ENCODE results near the gene SLC34A2. TPM values are rescaled to one million over a fixed set of nuclear protein-coding genes. Genes with fewer than 3 reads are reported as not detected.

The SLC34A2 gene
- total and polyA plus RNA-seq, 2 experiments from 2014 or later = not detected

DNA sequence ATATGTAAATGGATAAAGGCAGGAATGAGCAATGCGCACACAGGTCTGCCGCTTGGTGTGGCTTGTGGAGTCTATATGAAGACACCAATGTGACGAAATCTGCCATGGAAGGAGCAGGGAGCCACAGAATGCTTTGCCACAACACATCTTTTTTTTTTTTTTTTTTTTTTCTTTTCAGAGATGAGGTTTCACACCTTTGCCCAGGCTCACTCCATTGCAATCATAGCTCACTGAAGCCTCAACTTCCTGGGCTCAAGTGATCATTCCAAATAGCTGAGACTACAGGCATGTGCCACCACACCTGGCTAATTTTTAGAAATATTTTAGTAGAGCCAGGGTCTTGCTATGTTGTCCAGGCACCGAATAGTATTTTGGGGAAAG, 17.4 kb upstream of the SLC34A2 start:
- no peaks in the 10 kb centered on the region for H3K27me3 ChIP-seq (replicated peaks; ENCODE audit: insufficient read depth)
- H3K79me2 ChIP-seq (ENCODE audit: insufficient read depth) = no peaks in the 10 kb centered on the region
- no peaks in the 10 kb centered on the region for H3K36me3 ChIP-seq (ENCODE audit: low read depth)
- TF ChIP-seq EZH2 (IDR thresholded peaks at IDR 0.05; ENCODE audit: insufficient read depth, poor library complexity, severe bottlenecking) = no peak
- TF ChIP-seq EZH2phosphoT487 (IDR thresholded peaks at IDR 0.05; ENCODE audit: insufficient read depth, low read depth) = no peak
- no peaks in the 10 kb centered on the region for H3K4me1 ChIP-seq (ENCODE audit: insufficient read depth)
- no peak overlapping the region for H3K4me2 ChIP-seq (ENCODE audit: unreplicated experiment)
- H3K27ac ChIP-seq = no peak overlapping the region
- H3F3A ChIP-seq (ENCODE audit: insufficient read depth) = no peaks in the 10 kb centered on the region
- in situ Hi-C loops (cut with MboI) = no loop called here
- no peak for DNase-seq
- no peak overlapping the region for H3K9ac ChIP-seq
- H2AFZ ChIP-seq = no peak overlapping the region
- H4K20me1 ChIP-seq (ENCODE audit: insufficient read depth) = no peaks in the 10 kb centered on the region
- H3K9me3 ChIP-seq (ENCODE audit: low read depth) = no peaks in the 10 kb centered on the region
- WGBS, 2 experiments (ENCODE audit: low coverage in 1 of 2, low lambda C conversion rate in 2 of 2, missing lambda C conversion rate in 2 of 2) = 62 to 63% methylated on average over 4 of the region's 4 CpGs
- H3K4me3 ChIP-seq = no peak overlapping the region
- no peaks in the 10 kb centered on the region for H3K9me2 ChIP-seq (ENCODE audit: insufficient read depth)

DNA sequence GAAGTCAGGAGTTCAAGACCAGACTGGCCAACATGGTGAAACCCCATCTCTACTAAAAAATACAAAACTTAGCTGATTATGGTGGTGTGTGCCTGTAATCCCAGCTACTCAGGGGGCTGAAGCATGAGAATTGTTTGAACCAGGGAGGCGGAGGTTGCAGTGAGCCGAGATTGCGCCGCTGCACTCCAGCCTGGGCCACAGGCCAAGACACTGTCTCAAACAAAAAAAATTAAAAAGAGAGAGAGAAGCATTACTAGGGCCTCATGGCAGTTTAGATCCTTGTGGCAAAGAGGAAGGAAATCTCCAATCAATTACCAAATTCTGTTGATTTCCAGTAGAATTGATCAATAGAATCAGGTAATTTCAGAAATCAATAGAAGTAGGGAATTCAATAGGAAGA, 16.8 kb upstream of the SLC34A2 start:
- no peak overlapping the region for H3K27ac ChIP-seq
- no peaks in the 10 kb centered on the region for H3F3A ChIP-seq (ENCODE audit: insufficient read depth)
- H3K4me1 ChIP-seq (ENCODE audit: insufficient read depth) = no peaks in the 10 kb centered on the region
- no peak overlapping the region for H3K4me2 ChIP-seq (ENCODE audit: unreplicated experiment)
- no peaks in the 10 kb centered on the region for H3K79me2 ChIP-seq (ENCODE audit: insufficient read depth)
- DNase-seq = no peak
- H3K9ac ChIP-seq = no peak overlapping the region
- no peak overlapping the region for H3K4me3 ChIP-seq
- TF ChIP-seq EZH2phosphoT487 (IDR thresholded peaks at IDR 0.05; ENCODE audit: insufficient read depth, low read depth) (no peak), EZH2 (IDR thresholded peaks at IDR 0.05; ENCODE audit: insufficient read depth, poor library complexity, severe bottlenecking) (no peak)
- in situ Hi-C loops (cut with MboI) = no loop called here
- H2AFZ ChIP-seq = no peak overlapping the region
- H3K36me3 ChIP-seq (ENCODE audit: low read depth) = no peaks in the 10 kb centered on the region
- H3K27me3 ChIP-seq (replicated peaks; ENCODE audit: insufficient read depth) = no peaks in the 10 kb centered on the region
- H4K20me1 ChIP-seq (ENCODE audit: insufficient read depth) = no peaks in the 10 kb centered on the region
- H3K9me2 ChIP-seq (ENCODE audit: insufficient read depth) = no peaks in the 10 kb centered on the region
- 31 to 36% methylated on average over 4 of the region's 4 CpGs for WGBS, 2 experiments (ENCODE audit: low coverage in 1 of 2, low lambda C conversion rate in 2 of 2, missing lambda C conversion rate in 2 of 2)
- H3K9me3 ChIP-seq (ENCODE audit: low read depth) = no peaks in the 10 kb centered on the region

DNA sequence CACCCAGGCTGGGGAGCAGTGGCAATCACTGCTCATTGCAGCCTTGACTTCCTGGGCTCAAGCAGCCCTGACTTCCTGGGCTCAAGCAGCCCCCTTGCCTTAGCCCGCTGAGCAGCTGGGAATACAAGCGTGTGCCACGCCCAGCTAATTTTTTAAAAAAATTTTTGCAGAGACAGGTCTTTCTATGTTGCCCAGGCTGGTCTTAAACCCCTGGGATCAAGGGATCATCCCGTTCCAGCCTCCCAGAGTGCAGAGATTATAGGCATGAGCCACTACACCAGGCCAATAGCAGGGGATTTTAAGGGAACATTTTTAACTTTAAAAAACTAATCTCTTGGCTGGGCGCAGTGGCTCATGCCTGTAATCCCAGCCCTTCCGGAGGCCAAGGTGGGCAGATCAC, 5.3 kb upstream of the SLC34A2 start:
- no peaks in the 10 kb centered on the region for H4K20me1 ChIP-seq (ENCODE audit: insufficient read depth)
- no peaks in the 10 kb centered on the region for H3K9me2 ChIP-seq (ENCODE audit: insufficient read depth)
- TF ChIP-seq EZH2 (IDR thresholded peaks at IDR 0.05; ENCODE audit: insufficient read depth, poor library complexity, severe bottlenecking) (no peak), EZH2phosphoT487 (IDR thresholded peaks at IDR 0.05; ENCODE audit: insufficient read depth, low read depth) (no peak)
- H3K4me2 ChIP-seq (ENCODE audit: unreplicated experiment) = no peak overlapping the region
- H2AFZ ChIP-seq = no peak overlapping the region
- no peak for DNase-seq
- H3K27me3 ChIP-seq (replicated peaks; ENCODE audit: insufficient read depth) = peaks cover 19% of the 10 kb centered on the region; the same call in 1 of the 2 replicates
- H3K4me1 ChIP-seq (ENCODE audit: insufficient read depth) = no peaks in the 10 kb centered on the region
- H3K79me2 ChIP-seq (ENCODE audit: insufficient read depth) = no peaks in the 10 kb centered on the region
- H3K9ac ChIP-seq = no peak overlapping the region
- H3K27ac ChIP-seq = no peak overlapping the region
- in situ Hi-C loops (cut with MboI) = no loop called here
- no peaks in the 10 kb centered on the region for H3F3A ChIP-seq (ENCODE audit: insufficient read depth)
- H3K36me3 ChIP-seq (ENCODE audit: low read depth) = no peaks in the 10 kb centered on the region
- WGBS, 2 experiments (ENCODE audit: low coverage in 1 of 2, low lambda C conversion rate in 2 of 2, missing lambda C conversion rate in 2 of 2) = 68 to 69% methylated on average over 6 of the region's 6 CpGs
- H3K9me3 ChIP-seq (ENCODE audit: low read depth) = no peaks in the 10 kb centered on the region
- H3K4me3 ChIP-seq = no peak overlapping the region

DNA sequence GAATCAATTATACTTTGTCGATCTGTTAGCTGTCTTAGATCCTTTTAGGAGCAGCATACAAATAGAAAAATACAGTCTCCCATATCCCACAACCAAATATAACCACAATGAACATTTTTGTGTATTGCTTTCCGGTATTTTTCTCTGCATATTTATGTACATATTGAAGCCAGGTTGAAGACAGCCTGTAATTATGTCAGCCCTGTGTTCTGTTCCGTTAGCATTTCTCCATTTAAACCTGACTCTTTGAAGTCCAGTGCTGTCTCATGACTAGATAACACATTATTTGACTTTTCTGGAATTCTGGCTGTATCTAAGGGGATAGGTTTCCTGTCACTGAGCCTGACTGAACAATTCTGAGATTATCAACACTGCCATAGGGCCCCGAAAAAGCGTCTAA, 4.0 kb upstream of the SLC34A2 start:
- H3K79me2 ChIP-seq (ENCODE audit: insufficient read depth) = no peaks in the 10 kb centered on the region
- in situ Hi-C loops (cut with MboI) = no loop called here
- peaks cover 25% of the 10 kb centered on the region for H3K27me3 ChIP-seq (replicated peaks; ENCODE audit: insufficient read depth)
- H3K27ac ChIP-seq = no peak overlapping the region
- DNase-seq = no peak
- no peak overlapping the region for H2AFZ ChIP-seq
- H3K9me2 ChIP-seq (ENCODE audit: insufficient read depth) = no peaks in the 10 kb centered on the region
- H3K4me2 ChIP-seq (ENCODE audit: unreplicated experiment) = no peak overlapping the region
- H3K36me3 ChIP-seq (ENCODE audit: low read depth) = no peaks in the 10 kb centered on the region
- TF ChIP-seq EZH2phosphoT487 (IDR thresholded peaks at IDR 0.05; ENCODE audit: insufficient read depth, low read depth) (no peak), EZH2 (IDR thresholded peaks at IDR 0.05; ENCODE audit: insufficient read depth, poor library complexity, severe bottlenecking) (no peak)
- H3K9ac ChIP-seq = no peak overlapping the region
- H3F3A ChIP-seq (ENCODE audit: insufficient read depth) = no peaks in the 10 kb centered on the region
- H3K9me3 ChIP-seq (ENCODE audit: low read depth) = no peaks in the 10 kb centered on the region
- no peaks in the 10 kb centered on the region for H4K20me1 ChIP-seq (ENCODE audit: insufficient read depth)
- H3K4me3 ChIP-seq = no peak overlapping the region
- no peaks in the 10 kb centered on the region for H3K4me1 ChIP-seq (ENCODE audit: insufficient read depth)
- 53 to 55% methylated on average over 5 of the region's 5 CpGs for WGBS, 2 experiments (ENCODE audit: low coverage in 1 of 2, low lambda C conversion rate in 2 of 2, missing lambda C conversion rate in 2 of 2)
